Liver (tissue), 9 donors: Measurements from ENCODE around the gene FLNB. TPM values are rescaled to one million over a fixed set of nuclear protein-coding genes. Genes with fewer than 3 reads are reported as not detected.

Source experiments
- DNase-seq: peaks from one replicate; pipeline ENCODE4 v3.0.0-alpha.2; 2017; ENCODE audit warnings: low spot score
- H3K27ac ChIP-seq, 2 donors: one replicate each; pipeline ENCODE4 v1.7.0; 2013; ENCODE audit warnings: inconsistent platforms in 2 of 2, low read length in 2 of 2, control low read depth in 1 of 2, low read depth in 1 of 2, mild to moderate bottlenecking in 1 of 2
- H3K27me3 ChIP-seq, 4 donors: one replicate each; pipeline versions ENCODE4 v1.6.1 to v1.7.0; 2013; ENCODE audit warnings: low read length in 3 of 4, inconsistent platforms in 1 of 4, mild to moderate bottlenecking in 1 of 4, moderate library complexity in 1 of 4; ENCODE audit not compliant: control insufficient read depth in 4 of 4, insufficient read depth in 4 of 4
- H3K36me3 ChIP-seq, 4 donors: one replicate each; pipeline versions ENCODE4 v1.6.1 to v1.7.0; 2013; ENCODE audit warnings: low read length in 3 of 4, mild to moderate bottlenecking in 3 of 4, low read depth in 1 of 4, moderate library complexity in 1 of 4; ENCODE audit not compliant: control insufficient read depth in 4 of 4, insufficient read depth in 3 of 4
- H3K4me1 ChIP-seq, 4 donors: one replicate each; pipeline versions ENCODE4 v1.6.1 to v1.7.0; 2013; ENCODE audit warnings: low read length in 3 of 4, mild to moderate bottlenecking in 3 of 4, moderate library complexity in 1 of 4; ENCODE audit not compliant: control insufficient read depth in 4 of 4, insufficient read depth in 4 of 4
- H3K4me3 ChIP-seq, 3 donors: one replicate each; pipeline versions ENCODE4 v1.6.1 to v1.7.0; 2013; ENCODE audit warnings: low read length in 3 of 3, control low read depth in 1 of 3, low read depth in 1 of 3, mild to moderate bottlenecking in 1 of 3
- H3K9ac ChIP-seq, 2 donors: one replicate each; pipeline ENCODE4 v1.7.0; 2013; ENCODE audit warnings: low read length in 2 of 2, mild to moderate bottlenecking in 2 of 2, moderate library complexity in 2 of 2, control low read depth in 1 of 2, low read depth in 1 of 2
- H3K9me3 ChIP-seq, 4 donors: one replicate each; pipeline versions ENCODE4 v1.6.1 to v1.7.0; 2013; ENCODE audit warnings: low read length in 3 of 4; ENCODE audit not compliant: control insufficient read depth in 4 of 4
- ATF3 ChIP-seq: IDR thresholded peaks from 2 replicates; pipeline ENCODE4 v1.6.1; 2016; ENCODE audit warnings: antibody characterized with exemption
- EGR1 ChIP-seq, 2 donors: IDR thresholded peaks; 2 replicates each; pipeline ENCODE4 v1.6.1; 2016 to 2018; ENCODE audit warnings: antibody characterized with exemption in 2 of 2, low read depth in 2 of 2
- FOXA1 ChIP-seq: IDR thresholded peaks from 2 replicates; pipeline ENCODE4 v1.6.1; 2016; ENCODE audit warnings: antibody characterized with exemption
- FOXA2 ChIP-seq: IDR thresholded peaks from 2 replicates; pipeline ENCODE4 v1.6.1; 2016; ENCODE audit warnings: antibody characterized with exemption
- GABPA ChIP-seq, 2 donors: IDR thresholded peaks in 1 of 2; conservative IDR thresholded peaks in 1 of 2; 2 replicates each; pipeline ENCODE4 v1.6.1; 2016; ENCODE audit warnings: antibody characterized with exemption in 2 of 2, mild to moderate bottlenecking in 1 of 2, moderate library complexity in 1 of 2
- HNF4A ChIP-seq, 2 donors: conservative IDR thresholded peaks; 2 replicates each; pipeline ENCODE4 v1.6.1; 2016; ENCODE audit warnings: antibody characterized with exemption in 2 of 2, mild to moderate bottlenecking in 2 of 2
- HNF4G ChIP-seq: IDR thresholded peaks from 2 replicates; pipeline ENCODE4 v1.6.1; 2016; ENCODE audit warnings: antibody characterized with exemption
- JUND ChIP-seq, 2 donors: IDR thresholded peaks; 2 replicates each; pipeline ENCODE4 v1.6.1; 2016; ENCODE audit warnings: antibody characterized with exemption in 2 of 2
- MAX ChIP-seq: IDR thresholded peaks from 2 replicates; pipeline ENCODE4 v1.6.1; 2016; ENCODE audit warnings: antibody characterized with exemption
- NR2F2 ChIP-seq: IDR thresholded peaks from 2 replicates; pipeline ENCODE4 v1.6.1; 2016; ENCODE audit warnings: antibody characterized with exemption
- RAD21 ChIP-seq, 2 donors: IDR thresholded peaks; 2 replicates each; pipeline ENCODE4 v1.6.1; 2016; ENCODE audit warnings: antibody characterized with exemption in 2 of 2, mild to moderate bottlenecking in 2 of 2
- RXRA ChIP-seq, 2 donors: IDR thresholded peaks; 2 replicates each; pipeline ENCODE4 v1.6.1; 2017 to 2018; ENCODE audit warnings: antibody characterized with exemption in 2 of 2, mild to moderate bottlenecking in 1 of 2
- SP1 ChIP-seq: IDR thresholded peaks from 2 replicates; pipeline ENCODE4 v1.6.1; 2018; ENCODE audit warnings: antibody characterized with exemption, mild to moderate bottlenecking
- TAF1 ChIP-seq: conservative IDR thresholded peaks from 2 replicates; pipeline ENCODE4 v1.6.1; 2016; ENCODE audit warnings: antibody characterized with exemption, mild to moderate bottlenecking
- YY1 ChIP-seq: IDR thresholded peaks from 2 replicates; pipeline ENCODE4 v1.6.1; 2016; ENCODE audit warnings: antibody characterized with exemption, mild to moderate bottlenecking
- ZBTB33 ChIP-seq: IDR thresholded peaks from 2 replicates; pipeline ENCODE4 v1.6.1; 2016; ENCODE audit warnings: antibody characterized with exemption
- WGBS: extraction: QIAGEN DNeasy Blood & Tissue Kit; methylation state at CpG from one replicate; pipeline ENCODE4 v1.1.7; 2013; 5-methylcytosine and 5-hydroxymethylcytosine counted together
- polyA plus RNA-seq, 2 donors: library from polyadenylated mRNA; stranded (reverse) in 1 of 2; unstranded in 1 of 2; fragments of 200-250 nt in 1 of 2; fragments of >200 nt in 1 of 2; fragmentation: Nextera tagmentation in 1 of 2; extraction: Ambion mirVana in 1 of 2; gene quantifications; one replicate each; pipeline versions ENCODE4 v1.2.1 to v1.2.3, GENCODE V29; 2013 to 2015
- total RNA-seq, 2 donors: library from RNA; depleted of rRNA; stranded (reverse); fragments of >200 nt; gene quantifications; one replicate each; pipeline ENCODE4 v1.2.3, GENCODE V29; 2014
- TF ChIP-seq, protein P1 (sequence below): fragments of 150-350 bp; IDR thresholded peaks from 2 replicates; pipeline ENCODE4 v1.5.1; 2017; ENCODE audit warnings: improper control_type of control experiment, low read depth, low read length; ENCODE audit not compliant: missing input control
- TF ChIP-seq, protein P2 (sequence below): IDR thresholded peaks from 2 replicates; pipeline ENCODE4 v1.6.1; 2016; ENCODE audit warnings: antibody characterized with exemption, mild to moderate bottlenecking
- donor health status: healthy.
- donor health status: healthy.
- donor health status: healthy.
- donor health status: healthy.
- donor health status: healthy.

FLNB gene
- total and polyA plus RNA-seq, 4 donors, result 22.9 to 124 (median 44.3) TPM

DNA sequence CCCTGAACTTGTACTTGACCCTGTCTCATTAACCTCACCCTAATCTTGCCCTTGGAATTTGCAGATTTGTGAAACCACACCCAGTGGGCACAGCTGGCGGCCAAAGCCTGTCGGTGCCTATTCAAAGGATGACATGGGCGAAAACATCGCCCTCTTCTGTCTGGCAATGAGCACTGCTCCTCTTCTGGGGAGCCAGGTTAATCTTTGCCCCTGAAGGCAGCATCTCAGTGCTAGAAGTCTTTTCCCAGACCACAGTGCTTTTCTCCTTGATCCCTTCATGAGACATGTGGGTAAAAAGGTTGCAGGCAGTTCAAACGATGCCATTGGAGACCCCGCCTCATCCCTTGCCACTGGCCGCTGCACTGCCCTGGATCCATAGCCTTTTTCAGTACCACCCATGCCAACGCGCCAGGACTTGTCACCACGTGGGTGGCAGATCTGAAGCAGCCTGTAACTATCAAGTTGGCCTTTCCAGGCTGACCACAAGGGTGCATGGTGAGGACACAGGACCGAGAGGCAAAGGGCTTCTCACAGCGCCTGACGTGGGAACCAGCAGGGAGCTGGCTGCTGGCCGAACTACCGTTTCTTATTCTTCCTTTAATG lies 209.1 kb downstream of the FLNB start:
- peaks cover 3 to 21% (median 13%) of the 10 kb centered on the region in 4 donors for H3K4me1 ChIP-seq
- H3K9me3 ChIP-seq, result no peaks in the 10 kb centered on the region
- WGBS, result 5% methylated on average over 15 of the region's 15 CpGs
- peak overlapping the region in 1 of 2 donors; percentile 10 for H3K9ac ChIP-seq
- no peaks in the 10 kb centered on the region for H3K27me3 ChIP-seq
- no peak overlapping the region for H3K4me3 ChIP-seq
- no peaks in the 10 kb centered on the region for H3K36me3 ChIP-seq
- H3K27ac ChIP-seq, result peak overlapping the region; percentile 56 to 74
- TF ChIP-seq HNF4A (conservative IDR thresholded peaks at IDR 0.05), result peak; percentile 80 to 84
- TF ChIP-seq MAX, result peak; percentile 78
- no peak for TF ChIP-seq TAF1
- no peak for TF ChIP-seq ZBTB33
- TF ChIP-seq, protein P1, sequence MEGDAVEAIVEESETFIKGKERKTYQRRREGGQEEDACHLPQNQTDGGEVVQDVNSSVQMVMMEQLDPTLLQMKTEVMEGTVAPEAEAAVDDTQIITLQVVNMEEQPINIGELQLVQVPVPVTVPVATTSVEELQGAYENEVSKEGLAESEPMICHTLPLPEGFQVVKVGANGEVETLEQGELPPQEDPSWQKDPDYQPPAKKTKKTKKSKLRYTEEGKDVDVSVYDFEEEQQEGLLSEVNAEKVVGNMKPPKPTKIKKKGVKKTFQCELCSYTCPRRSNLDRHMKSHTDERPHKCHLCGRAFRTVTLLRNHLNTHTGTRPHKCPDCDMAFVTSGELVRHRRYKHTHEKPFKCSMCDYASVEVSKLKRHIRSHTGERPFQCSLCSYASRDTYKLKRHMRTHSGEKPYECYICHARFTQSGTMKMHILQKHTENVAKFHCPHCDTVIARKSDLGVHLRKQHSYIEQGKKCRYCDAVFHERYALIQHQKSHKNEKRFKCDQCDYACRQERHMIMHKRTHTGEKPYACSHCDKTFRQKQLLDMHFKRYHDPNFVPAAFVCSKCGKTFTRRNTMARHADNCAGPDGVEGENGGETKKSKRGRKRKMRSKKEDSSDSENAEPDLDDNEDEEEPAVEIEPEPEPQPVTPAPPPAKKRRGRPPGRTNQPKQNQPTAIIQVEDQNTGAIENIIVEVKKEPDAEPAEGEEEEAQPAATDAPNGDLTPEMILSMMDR, result peak; percentile 82
- no peak for TF ChIP-seq FOXA1
- TF ChIP-seq FOXA2, result no peak
- peak; percentile 65 for TF ChIP-seq YY1
- TF ChIP-seq RAD21 (IDR thresholded peaks at IDR 0.05), result peak; percentile 81 to 84
- peak; percentile 35 to 41 for TF ChIP-seq JUND (IDR thresholded peaks at IDR 0.05)
- no peak for TF ChIP-seq ATF3
- peak; percentile 81 to 82 for TF ChIP-seq RXRA (IDR thresholded peaks at IDR 0.05)
- TF ChIP-seq NR2F2, result peak; percentile 88
- TF ChIP-seq HNF4G, result peak; percentile 43
- no peak for TF ChIP-seq GABPA (IDR thresholded peaks at IDR 0.05 in 1 of 2, conservative IDR thresholded peaks at IDR 0.05 in 1 of 2)
- peak; percentile 71 for TF ChIP-seq SP1
- TF ChIP-seq, protein P2, sequence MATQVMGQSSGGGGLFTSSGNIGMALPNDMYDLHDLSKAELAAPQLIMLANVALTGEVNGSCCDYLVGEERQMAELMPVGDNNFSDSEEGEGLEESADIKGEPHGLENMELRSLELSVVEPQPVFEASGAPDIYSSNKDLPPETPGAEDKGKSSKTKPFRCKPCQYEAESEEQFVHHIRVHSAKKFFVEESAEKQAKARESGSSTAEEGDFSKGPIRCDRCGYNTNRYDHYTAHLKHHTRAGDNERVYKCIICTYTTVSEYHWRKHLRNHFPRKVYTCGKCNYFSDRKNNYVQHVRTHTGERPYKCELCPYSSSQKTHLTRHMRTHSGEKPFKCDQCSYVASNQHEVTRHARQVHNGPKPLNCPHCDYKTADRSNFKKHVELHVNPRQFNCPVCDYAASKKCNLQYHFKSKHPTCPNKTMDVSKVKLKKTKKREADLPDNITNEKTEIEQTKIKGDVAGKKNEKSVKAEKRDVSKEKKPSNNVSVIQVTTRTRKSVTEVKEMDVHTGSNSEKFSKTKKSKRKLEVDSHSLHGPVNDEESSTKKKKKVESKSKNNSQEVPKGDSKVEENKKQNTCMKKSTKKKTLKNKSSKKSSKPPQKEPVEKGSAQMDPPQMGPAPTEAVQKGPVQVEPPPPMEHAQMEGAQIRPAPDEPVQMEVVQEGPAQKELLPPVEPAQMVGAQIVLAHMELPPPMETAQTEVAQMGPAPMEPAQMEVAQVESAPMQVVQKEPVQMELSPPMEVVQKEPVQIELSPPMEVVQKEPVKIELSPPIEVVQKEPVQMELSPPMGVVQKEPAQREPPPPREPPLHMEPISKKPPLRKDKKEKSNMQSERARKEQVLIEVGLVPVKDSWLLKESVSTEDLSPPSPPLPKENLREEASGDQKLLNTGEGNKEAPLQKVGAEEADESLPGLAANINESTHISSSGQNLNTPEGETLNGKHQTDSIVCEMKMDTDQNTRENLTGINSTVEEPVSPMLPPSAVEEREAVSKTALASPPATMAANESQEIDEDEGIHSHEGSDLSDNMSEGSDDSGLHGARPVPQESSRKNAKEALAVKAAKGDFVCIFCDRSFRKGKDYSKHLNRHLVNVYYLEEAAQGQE, result peak; percentile 45
- TF ChIP-seq EGR1 (IDR thresholded peaks at IDR 0.05; ENCODE audit: low read depth in 2 of 2), result peak in 1 of 2 donors; percentile 14
- peak; percentile 52 for DNase-seq
